Measurements from ENCODE around the gene SLC39A10.

- TF ChIP-seq CTCF (IDR thresholded peaks at IDR 0.05; ENCODE audit: low read depth, low read length) (no peak), EZH2phosphoT487 (IDR thresholded peaks at IDR 0.05; ENCODE audit: low read depth) (no peak)
These were observed 44.2 kb upstream of the SLC39A10 start for GRCh38 chr2:195612611-195613495.

Data from OCI-LY3 (cell line).